Iris pigment epithelial cell (primary cell): ENCODE results near the gene DLG3.
A peak's percentile ranks its signal among the peaks of the same experiment; 100 is the strongest.

Experiments used
- DNase-seq: peaks from one replicate; pipeline ENCODE4 v3.0.0-alpha.2; 2011; ENCODE audit warnings: low read depth

Gene DLG3

GRCh38 chrX:70437921-70438665, 6.5 kb upstream of the DLG3 start:
- peak; percentile 36 for DNase-seq

DNA sequence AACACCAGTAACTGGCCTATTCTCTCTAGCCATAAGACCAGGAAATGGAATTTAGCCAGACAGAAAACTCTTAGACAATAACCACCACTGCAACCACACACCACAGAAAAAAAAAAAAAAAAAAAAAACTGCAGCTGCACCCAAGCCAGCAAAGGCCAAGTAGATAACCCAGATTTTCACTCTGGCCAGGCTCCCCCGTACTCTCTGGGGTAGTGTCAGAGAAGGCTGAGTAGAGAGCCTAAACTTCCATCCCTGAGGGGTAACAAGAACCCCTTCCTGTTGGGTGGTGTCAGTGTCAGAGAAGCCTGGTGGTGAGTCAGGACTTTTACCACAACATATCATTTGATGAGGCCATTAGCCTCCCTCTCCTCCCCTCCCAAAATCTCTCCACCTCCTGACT, 5.6 kb upstream of the DLG3 start:
- DNase-seq = no peak

- no peak for DNase-seq
Measured at GRCh38 chrX:70442224-70442623, 2.4 kb upstream of the DLG3 start.

DNA sequence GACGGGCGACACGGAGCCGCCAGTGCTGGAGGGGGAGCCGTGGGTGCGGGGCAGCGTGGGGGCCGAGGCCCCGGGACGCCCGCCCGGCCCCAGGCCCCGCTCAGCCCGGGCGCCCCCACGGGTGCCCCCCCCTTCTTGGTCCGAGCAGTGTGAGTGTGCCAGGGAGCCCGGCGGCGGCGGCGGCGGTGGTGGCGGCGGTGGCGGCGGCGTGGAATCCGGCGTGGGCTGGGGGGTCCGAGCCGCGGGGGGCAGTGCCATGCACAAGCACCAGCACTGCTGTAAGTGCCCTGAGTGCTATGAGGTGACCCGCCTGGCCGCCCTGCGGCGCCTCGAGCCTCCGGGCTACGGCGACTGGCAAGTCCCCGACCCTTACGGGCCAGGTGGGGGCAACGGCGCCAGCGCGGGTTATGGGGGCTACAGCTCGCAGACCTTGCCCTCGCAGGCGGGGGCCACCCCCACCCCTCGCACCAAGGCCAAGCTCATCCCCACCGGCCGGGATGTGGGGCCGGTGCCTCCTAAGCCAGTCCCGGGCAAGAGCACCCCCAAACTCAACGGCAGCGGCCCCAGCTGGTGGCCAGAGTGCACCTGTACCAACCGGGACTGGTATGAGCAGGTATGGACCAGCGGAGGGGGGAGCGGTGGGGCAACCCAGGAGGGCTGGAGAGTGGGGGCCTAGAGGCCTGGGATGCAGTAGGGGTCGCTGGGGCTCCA, 466 bp downstream of the DLG3 start:
- no peak for DNase-seq

DNA sequence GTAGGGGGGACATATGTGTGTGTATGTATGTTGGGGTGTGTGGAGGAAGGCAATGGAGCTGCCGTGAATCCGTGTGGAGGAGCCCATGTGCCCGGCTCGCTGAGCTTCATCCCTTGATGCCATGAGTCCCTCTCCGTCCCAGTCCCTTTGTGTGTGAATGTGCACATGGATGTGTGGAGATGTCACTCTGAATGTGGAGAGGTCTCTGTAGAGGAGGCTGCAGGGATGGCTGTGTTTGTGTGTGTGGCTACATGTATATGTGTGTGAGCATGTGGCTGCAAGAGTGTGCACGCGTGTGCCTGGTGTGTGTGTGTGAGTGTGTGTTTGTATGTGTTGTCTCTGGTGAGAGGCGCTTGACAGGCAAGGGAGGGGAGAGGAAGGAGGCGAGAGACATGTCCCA, 1.3 kb downstream of the DLG3 start:
- DNase-seq = no peak

GRCh38 chrX:70446380-70447350, 2.0 kb downstream of the DLG3 start:
- no peak for DNase-seq

- DNase-seq = no peak
Measured at GRCh38 chrX:70449457-70449966, 4.9 kb downstream of the DLG3 start.

DNA sequence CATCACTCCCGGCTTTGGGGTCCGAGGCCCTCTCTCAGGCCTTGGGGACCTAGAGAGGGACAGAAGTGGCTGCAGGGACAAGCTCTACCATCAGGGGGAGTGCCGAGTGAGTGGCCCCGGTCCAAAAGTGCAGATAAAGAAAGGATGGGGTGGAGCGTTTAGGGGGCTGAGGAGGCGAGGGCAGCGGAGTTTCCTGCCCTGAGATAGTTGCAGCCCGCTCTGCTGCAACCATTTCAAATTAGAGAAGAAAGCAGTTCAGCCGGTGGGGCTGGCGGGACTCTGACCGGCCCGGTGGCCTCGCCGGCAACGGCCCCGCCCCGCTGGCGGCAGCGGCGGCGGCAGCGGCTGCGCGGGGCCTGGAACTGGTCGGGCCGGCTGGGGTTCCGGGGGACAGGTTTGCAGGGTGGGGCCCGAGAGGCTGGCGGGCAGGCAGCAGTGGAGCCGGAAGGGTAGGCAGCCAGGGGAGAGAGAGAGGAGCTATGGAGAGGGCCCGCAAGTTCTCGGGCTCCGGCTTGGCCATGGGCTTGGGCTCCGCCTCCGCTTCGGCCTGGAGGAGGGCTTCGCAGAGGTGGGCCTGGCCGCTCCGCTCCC, 7.6 kb downstream of the DLG3 start:
- DNase-seq = no peak

DNA sequence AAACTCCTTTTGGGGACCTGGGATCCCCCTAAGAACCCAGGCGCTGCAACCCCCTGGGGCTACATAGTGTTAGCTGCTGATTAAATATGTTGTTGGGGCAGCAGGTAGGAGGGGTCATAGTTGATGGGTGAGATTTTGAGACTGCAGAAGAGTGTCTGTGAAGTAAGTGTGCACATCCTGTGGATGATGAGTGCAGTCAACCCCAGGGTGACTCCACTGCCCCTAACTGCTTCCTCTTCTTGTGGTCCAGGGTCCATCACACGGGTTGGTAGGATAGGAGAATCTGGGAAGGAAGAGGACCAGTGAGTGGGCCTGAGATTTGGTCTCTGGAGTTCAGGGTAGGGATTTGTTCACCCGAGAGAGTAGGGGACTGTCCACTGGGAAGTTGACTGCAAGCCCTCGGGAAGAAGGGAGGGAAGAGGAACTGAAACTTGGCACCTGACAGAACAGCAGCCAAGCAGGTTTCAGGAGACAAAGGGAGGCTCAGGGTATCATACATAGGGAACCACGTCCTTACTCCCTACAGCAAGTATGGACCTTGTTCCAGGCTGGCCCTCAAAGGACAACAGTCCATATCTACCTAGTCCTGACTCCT, 8.5 kb downstream of the DLG3 start:
- no peak for DNase-seq

DNA sequence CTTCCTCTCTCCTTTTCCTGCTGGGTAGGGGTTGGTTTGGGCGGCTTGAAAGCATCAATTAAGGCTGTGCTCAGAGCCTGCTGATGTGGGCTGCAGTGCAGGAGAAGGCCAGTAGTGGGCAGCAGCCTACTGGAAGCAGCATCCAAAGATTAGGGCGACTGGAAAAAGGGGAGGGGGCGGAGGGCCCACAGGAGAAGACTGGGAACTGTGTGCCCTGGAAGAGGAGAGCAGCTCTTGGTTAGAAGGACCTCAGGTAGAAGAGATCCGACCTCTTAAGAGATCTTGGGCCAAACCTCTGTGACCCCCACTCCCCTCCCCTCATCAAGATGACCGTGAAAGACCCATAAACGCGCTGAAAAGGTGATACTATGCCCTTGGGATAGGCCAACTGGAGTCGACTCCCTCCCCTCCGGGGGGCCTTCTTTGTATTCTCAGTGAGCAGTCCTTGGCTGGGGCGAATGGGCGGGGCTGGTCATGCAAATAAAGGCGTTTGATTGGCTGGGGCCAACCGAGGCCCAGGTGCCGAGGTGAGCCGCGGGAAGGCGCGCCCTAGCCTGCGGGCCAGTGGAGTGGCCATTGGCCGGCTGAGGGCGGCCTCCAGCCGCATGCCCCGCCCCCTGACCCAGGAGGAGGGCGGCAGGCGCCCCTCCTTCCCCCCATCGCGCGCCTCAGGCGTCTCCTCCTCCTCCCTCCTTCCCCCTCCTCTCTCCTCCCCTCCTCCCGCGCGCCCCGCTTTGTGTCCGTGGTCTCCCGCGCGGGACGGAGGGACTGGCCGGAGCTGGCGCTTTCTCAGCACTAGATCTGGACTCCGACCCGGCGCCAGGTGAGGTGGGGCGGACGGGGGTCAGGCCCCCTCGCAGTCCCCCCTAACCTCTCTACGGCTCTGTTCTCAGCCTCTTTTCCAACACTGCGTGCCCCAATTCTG, 10.1 kb downstream of the DLG3 start:
- peak; percentile 39 for DNase-seq

DNA sequence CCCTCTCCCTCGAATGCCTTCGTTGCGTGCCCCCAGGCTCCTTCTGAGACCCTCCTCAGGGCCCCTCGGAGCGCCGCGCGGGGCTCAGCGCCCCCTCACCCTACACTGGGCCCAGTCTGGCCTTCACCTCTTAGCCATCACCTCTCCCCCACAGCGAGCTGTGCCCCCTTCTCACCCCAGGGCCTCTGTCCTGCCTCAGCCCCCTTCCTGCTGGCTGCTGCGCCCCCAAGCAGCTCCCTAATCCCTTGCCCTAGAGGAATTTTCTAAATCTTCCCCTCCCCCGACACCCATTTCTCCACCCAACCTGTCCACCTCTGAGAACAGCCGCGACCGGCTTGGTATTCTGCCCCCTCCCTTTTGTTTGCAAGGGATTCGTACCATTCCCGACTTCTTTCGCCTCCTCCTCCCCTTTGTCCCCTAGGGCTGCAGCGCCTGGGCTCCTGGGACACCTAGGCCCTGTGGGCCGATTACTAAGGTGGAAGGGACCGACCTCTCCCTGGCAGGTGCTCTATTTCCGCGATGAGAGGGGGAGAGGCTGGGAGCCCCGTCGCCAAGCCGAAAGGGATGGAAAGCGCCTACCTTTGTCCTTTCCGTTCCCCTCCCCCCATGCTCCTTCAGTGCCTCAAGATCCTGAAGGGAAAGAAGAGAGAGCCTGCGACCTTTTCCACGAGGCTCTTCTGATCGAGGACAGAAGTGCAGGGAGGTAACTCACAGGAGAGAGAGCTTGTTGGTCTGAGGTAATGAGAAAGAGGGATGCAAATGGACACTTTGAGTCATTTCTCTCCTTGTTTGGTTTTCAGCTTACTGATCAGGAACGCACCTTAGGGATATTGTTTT, 10.9 kb downstream of the DLG3 start:
- DNase-seq = no peak

- DNase-seq = no peak
Measured at GRCh38 chrX:70456256-70456655, 11.6 kb downstream of the DLG3 start.

DNA sequence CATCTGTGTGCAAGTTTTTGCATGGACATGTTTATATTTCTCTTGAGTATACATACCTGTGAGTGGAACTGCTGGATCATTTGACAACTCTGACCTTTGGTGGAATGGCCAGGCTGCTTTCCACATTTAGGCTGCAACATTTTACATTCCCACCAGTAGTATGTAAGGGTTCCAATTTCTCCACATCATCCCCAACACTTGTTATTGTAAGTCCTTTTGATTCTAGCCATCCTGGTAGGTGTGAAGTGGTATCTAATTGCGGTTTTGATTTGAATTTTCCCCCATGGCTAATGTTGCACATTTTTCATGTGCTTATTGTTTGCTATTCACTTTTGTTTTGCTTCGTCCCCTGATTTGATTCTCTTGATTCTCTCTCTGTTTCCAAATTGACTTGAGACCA, 16.4 kb downstream of the DLG3 start:
- DNase-seq = no peak

GRCh38 chrX:70464051-70464450, 19.4 kb downstream of the DLG3 start:
- DNase-seq = no peak

DNA sequence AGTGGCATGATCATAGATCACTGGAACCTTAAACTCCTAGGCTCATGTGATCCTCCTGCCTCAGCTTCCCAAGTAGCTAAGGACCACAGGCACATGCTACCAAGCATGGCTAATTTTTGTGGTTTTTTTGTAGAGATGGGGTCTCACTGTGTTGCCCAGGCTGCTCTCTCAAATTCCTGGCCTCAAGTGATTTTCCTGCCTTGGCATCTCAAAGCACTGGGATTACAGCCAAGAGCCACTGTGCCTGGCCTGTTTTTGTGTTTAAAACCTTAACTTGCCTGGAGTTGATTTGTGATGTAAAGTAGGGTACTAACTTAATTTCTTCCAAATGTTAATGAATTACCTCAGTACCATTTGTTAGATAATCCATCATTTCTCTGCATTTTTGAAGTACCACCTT, 22.3 kb downstream of the DLG3 start:
- no peak for DNase-seq

DNA sequence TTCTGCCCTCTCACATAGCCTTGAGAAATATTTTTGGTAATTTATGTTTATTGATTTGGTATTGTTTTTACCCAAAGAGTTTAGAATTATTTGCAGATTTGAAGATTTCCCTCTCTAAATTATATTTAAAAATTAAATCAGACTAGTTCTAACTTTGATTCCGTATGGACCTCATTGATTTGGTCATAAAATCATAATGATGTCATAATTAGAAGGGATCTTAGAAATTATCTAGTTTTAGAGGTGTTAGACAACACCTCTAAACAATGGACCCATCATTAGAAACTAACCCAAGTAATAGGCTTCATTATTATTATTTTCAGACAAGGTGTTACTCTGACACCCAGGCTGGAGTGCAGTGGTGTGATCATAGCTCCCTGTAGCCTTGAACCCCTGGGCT, 24.1 kb downstream of the DLG3 start:
- DNase-seq = no peak

- DNase-seq = peak; percentile 35
Measured at GRCh38 chrX:70470850-70471289, 26.2 kb downstream of the DLG3 start.

DNA sequence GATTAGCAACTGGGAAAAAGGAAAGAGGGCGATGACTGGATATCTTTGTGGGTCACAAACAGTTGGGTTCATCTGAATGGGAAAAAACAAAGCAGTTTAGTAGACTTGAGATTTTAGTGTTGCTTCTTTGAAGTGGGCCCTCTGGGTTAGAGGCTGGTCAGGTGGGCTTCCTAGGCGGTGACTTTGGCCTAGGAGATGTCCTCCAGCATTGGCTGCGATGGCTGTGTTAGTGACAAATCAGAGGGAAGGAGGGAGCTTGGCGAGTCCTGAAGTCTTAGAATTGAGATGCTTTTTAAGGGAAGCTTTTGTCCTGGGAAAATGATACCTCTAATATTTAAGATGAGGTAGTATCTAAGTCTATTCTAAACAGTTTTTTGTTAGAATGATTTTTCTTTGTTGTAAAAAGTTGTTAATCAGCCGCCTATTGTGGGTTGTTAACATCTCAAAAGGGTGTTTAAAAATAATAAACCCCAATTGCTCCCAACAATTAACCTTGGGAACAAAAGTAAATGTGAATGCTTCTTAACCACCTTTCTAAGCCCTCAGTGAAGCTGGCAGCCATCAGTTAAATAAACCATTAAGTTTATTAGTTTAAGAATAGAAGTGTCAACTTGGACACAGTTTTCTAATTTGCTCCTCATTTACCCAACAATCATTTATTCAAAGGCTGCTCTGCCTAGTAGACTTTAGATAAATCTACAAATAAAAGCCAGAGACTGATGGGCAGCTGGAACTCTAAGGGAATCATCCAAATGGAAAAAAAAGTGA, 31.7 kb downstream of the DLG3 start:
- no peak for DNase-seq
